H9 (cell line): Measurements from ENCODE around the gene PEMT. TPM values are rescaled to one million over a fixed set of nuclear protein-coding genes. Genes with fewer than 3 reads are reported as not detected.

Experiments used
- DNase-seq: peaks from one replicate; pipeline ENCODE4 v3.0.0-alpha.2; 2017
- H2AFZ ChIP-seq: one replicate; pipeline ENCODE4 v1.6.1; 2013; ENCODE audit warnings: mild to moderate bottlenecking, low read length, control low read depth, moderate library complexity
- H2AK5ac ChIP-seq: 2 replicates; pipeline ENCODE4 v1.6.1; 2013; ENCODE audit warnings: low read length, control low read depth, mixed read lengths; ENCODE audit not compliant: insufficient read length
- H2BK120ac ChIP-seq: one replicate; pipeline ENCODE4 v1.6.1; 2013; ENCODE audit warnings: low read depth, mild to moderate bottlenecking, low read length, control low read depth, inconsistent platforms; ENCODE audit not compliant: poor library complexity, severe bottlenecking
- H2BK12ac ChIP-seq: 2 replicates; pipeline ENCODE4 v1.6.1; 2013; ENCODE audit warnings: low read length, control low read depth, mixed read lengths, low read depth; ENCODE audit not compliant: insufficient read length
- H2BK15ac ChIP-seq: 2 replicates; pipeline ENCODE4 v1.6.1; 2013; ENCODE audit warnings: low read depth, low read length, control low read depth
- H2BK20ac ChIP-seq: one replicate; pipeline ENCODE4 v1.6.1; 2013; ENCODE audit warnings: low read depth, mild to moderate bottlenecking, low read length, control low read depth, inconsistent platforms; ENCODE audit not compliant: poor library complexity, severe bottlenecking
- H2BK5ac ChIP-seq: 2 replicates; pipeline ENCODE4 v1.6.1; 2013; ENCODE audit warnings: low read length, control low read depth, mixed read lengths; ENCODE audit not compliant: insufficient read length
- H3K14ac ChIP-seq: 2 replicates; pipeline ENCODE4 v1.6.1; 2013; ENCODE audit warnings: low read length, control low read depth; ENCODE audit not compliant: insufficient read depth
- H3K18ac ChIP-seq: 2 replicates; pipeline ENCODE4 v1.6.1; 2013; ENCODE audit warnings: low read depth, mild to moderate bottlenecking, mixed read lengths, low read length, control low read depth; ENCODE audit not compliant: insufficient read length
- H3K23ac ChIP-seq: 2 replicates; pipeline ENCODE4 v1.6.1; 2013; ENCODE audit warnings: low read length, control low read depth, mixed read lengths, low read depth; ENCODE audit not compliant: insufficient read length
- H3K23me2 ChIP-seq: 2 replicates; pipeline ENCODE4 v1.6.1; 2013; ENCODE audit warnings: low read depth, mild to moderate bottlenecking, mixed read lengths, low read length, control low read depth; ENCODE audit not compliant: insufficient read length, poor library complexity, severe bottlenecking
- H3K27ac ChIP-seq: 2 replicates; pipeline ENCODE4 v1.5.1; 2013; ENCODE audit warnings: low read length, control low read depth, mixed read lengths, low read depth; ENCODE audit not compliant: insufficient read length
- H3K27me3 ChIP-seq: 2 replicates; pipeline ENCODE4 v1.6.1; 2013; ENCODE audit warnings: low read length, control low read depth, inconsistent platforms; ENCODE audit not compliant: insufficient read depth
- H3K4ac ChIP-seq: 2 replicates; pipeline ENCODE4 v1.6.1; 2013; ENCODE audit warnings: low read depth, mild to moderate bottlenecking, control low read depth, inconsistent platforms, low read length, moderate library complexity
- H3K4me1 ChIP-seq: 2 replicates; pipeline ENCODE4 v1.6.1; 2013; ENCODE audit warnings: low read length, control low read depth, inconsistent platforms; ENCODE audit not compliant: insufficient read depth
- H3K4me2 ChIP-seq: 2 replicates; pipeline ENCODE4 v1.6.1; 2013; ENCODE audit warnings: low read length, control low read depth, mixed read lengths; ENCODE audit not compliant: insufficient read length, insufficient read depth
- H3K56ac ChIP-seq: 2 replicates; pipeline ENCODE4 v1.6.1; 2013; ENCODE audit warnings: low read depth, mild to moderate bottlenecking, mixed read lengths, low read length, control low read depth; ENCODE audit not compliant: insufficient read length
- H3K79me1 ChIP-seq: 2 replicates; pipeline ENCODE4 v1.6.1; 2013; ENCODE audit warnings: low read depth, mild to moderate bottlenecking, moderate library complexity, low read length, control low read depth, inconsistent platforms; ENCODE audit not compliant: insufficient read depth, poor library complexity, severe bottlenecking
- H3K79me2 ChIP-seq: 2 replicates; pipeline ENCODE4 v1.6.1; 2013; ENCODE audit warnings: low read length, control low read depth, inconsistent platforms; ENCODE audit not compliant: insufficient read depth
- H3K9ac ChIP-seq: 2 replicates; pipeline ENCODE4 v1.6.1; 2013; ENCODE audit warnings: low read length, control low read depth, mixed read lengths; ENCODE audit not compliant: insufficient read length; ENCODE audit errors: extremely low read depth
- H3K9me3 ChIP-seq: one replicate; pipeline ENCODE4 v1.6.1; 2013; ENCODE audit warnings: low read depth, low read length, inconsistent platforms; ENCODE audit not compliant: control insufficient read depth
- H3T11ph ChIP-seq: one replicate; pipeline ENCODE4 v1.6.1; 2013; ENCODE audit warnings: mild to moderate bottlenecking, low read length, control low read depth, inconsistent platforms
- H4K20me1 ChIP-seq: one replicate; pipeline ENCODE4 v1.6.1; 2013; ENCODE audit not compliant: control insufficient read depth, insufficient read length, insufficient read depth
- H4K5ac ChIP-seq: 2 replicates; pipeline ENCODE4 v1.6.1; 2013; ENCODE audit warnings: low read depth, mild to moderate bottlenecking, mixed read lengths, low read length, control low read depth; ENCODE audit not compliant: insufficient read length
- H4K8ac ChIP-seq: replicated peaks from 2 replicates; pipeline ENCODE4 v1.6.1; 2013; ENCODE audit warnings: low read length, control low read depth, mixed read lengths, low read depth; ENCODE audit not compliant: insufficient read length
- H4K91ac ChIP-seq: 2 replicates; pipeline ENCODE4 v1.6.1; 2013; ENCODE audit warnings: low read depth, mild to moderate bottlenecking, moderate library complexity, mixed read lengths, low read length, control low read depth; ENCODE audit not compliant: insufficient read length
- H3K27ac Mint-ChIP-seq, 3 experiments: 2 replicates in 2 of 3; 3 replicates in 1 of 3; pipeline ENCODE4 v1.8.0; 2020 to 2021; ENCODE audit warnings: mixed read lengths in 3 of 3, mild to moderate bottlenecking in 1 of 3, moderate library complexity in 1 of 3
- H3K27me3 Mint-ChIP-seq: 2 replicates; pipeline ENCODE4 v1.8.0; 2021; ENCODE audit warnings: low read depth, mild to moderate bottlenecking, moderate library complexity, mixed read lengths
- H3K36me3 Mint-ChIP-seq, 3 experiments: 2 replicates in 2 of 3; 3 replicates in 1 of 3; pipeline ENCODE4 v1.8.0; 2020 to 2021; ENCODE audit warnings: low read depth in 3 of 3, mixed read lengths in 3 of 3; ENCODE audit not compliant: insufficient read depth in 1 of 3
- H3K4me1 Mint-ChIP-seq, 2 experiments: 2 replicates each; pipeline ENCODE4 v1.8.0; 2020; ENCODE audit warnings: mixed read lengths in 2 of 2
- H3K4me3 Mint-ChIP-seq, 2 experiments: 2 replicates in 1 of 2; 3 replicates in 1 of 2; pipeline ENCODE4 v1.8.0; 2020 to 2021; ENCODE audit warnings: mild to moderate bottlenecking in 2 of 2, mixed read lengths in 2 of 2, moderate library complexity in 1 of 2
- H3K9me3 Mint-ChIP-seq, 2 experiments: 2 replicates in 1 of 2; 3 replicates in 1 of 2; pipeline ENCODE4 v1.8.0; 2020; ENCODE audit warnings: mild to moderate bottlenecking in 2 of 2, mixed read lengths in 2 of 2, moderate library complexity in 1 of 2
- CTCF ChIP-seq: fragments of 200-600 bp; sonication (generic); conservative IDR thresholded peaks from 3 replicates; pipeline ENCODE4 v1.8.0; 2021; ENCODE audit warnings: antibody characterized with exemption, mild to moderate bottlenecking
- WGBS: extraction: QIAGEN DNeasy Blood & Tissue Kit; methylation state at CpG from one replicate; pipeline ENCODE4 v1.1.7; 2013; ENCODE audit warnings: missing lambda C conversion rate, low lambda C conversion rate, mixed read lengths; ENCODE audit not compliant: insufficient read length; ENCODE audit errors: extremely low coverage; 5-methylcytosine and 5-hydroxymethylcytosine counted together
- total RNA-seq: library from RNA; stranded (reverse); gene quantifications from 2 replicates; pipeline ENCODE4 v1.2.1, GENCODE V29; 2021

Gene PEMT
- total RNA-seq, 1 experiment from 2014 or later, result 63.2 TPM

- Histone ChIP-seq H4K8ac (no peak overlapping the region), H3K79me2 (no peaks in the 10 kb centered on the region), H3K27ac (no peak overlapping the region), H3K4me1 (peaks cover 3% of the 10 kb centered on the region; the same call in 1 of the 2 replicates), H2BK120ac (no peak overlapping the region), H3K14ac (no peak overlapping the region), H2BK12ac (no peak overlapping the region), H3K9me3 (no peaks in the 10 kb centered on the region), H3K4ac (no peak overlapping the region), H3K56ac (no peak overlapping the region), H3T11ph (no peak overlapping the region), H2AK5ac (no peak overlapping the region), H2BK5ac (no peak overlapping the region), H3K4me2 (no peak overlapping the region), H2BK20ac (no peak overlapping the region), H4K5ac (no peak overlapping the region), H3K27me3 (peaks cover 8% of the 10 kb centered on the region; the same call in 1 of the 2 replicates), H4K20me1 (no peaks in the 10 kb centered on the region), H3K23me2 (peaks cover 16% of the 10 kb centered on the region), H3K9ac (no peak overlapping the region), H3K79me1 (no peaks in the 10 kb centered on the region), H4K91ac (no peak overlapping the region), H3K18ac (no peak overlapping the region), H2BK15ac (no peak overlapping the region), H2AFZ (no peak overlapping the region), H3K23ac (no peak overlapping the region)
- H3K9me3 Mint-ChIP-seq, result no peaks in the 10 kb centered on the region
- H3K36me3 Mint-ChIP-seq, result peaks cover 20 to 49% (median 41%) of the 10 kb centered on the region in 3 experiments; a peak in 6 of 7 replicates
- WGBS, result no CpG with 5 or more reads among the region's 17 CpGs
- DNase-seq, result no peak
- peaks cover 28% of the 10 kb centered on the region for H3K27me3 Mint-ChIP-seq
- no peak overlapping the region for H3K27ac Mint-ChIP-seq
- H3K4me3 Mint-ChIP-seq, result no peak overlapping the region
- peaks cover 27 to 32% of the 10 kb centered on the region in 2 experiments for H3K4me1 Mint-ChIP-seq
- TF ChIP-seq CTCF, result no peak
Observed at GRCh38 chr17:17491546-17491988, 99.9 kb downstream of the PEMT start.
